ENCODE measurements around the gene KIRREL3. TPM values are rescaled to one million over a fixed set of nuclear protein-coding genes. Genes with fewer than 3 reads are reported as not detected.

KIRREL3 gene
- total and polyA plus RNA-seq, 2 of the 4 experiments (the other 2 are of a cell fraction) = 10.9 to 15.9 TPM

- no peak for TF ChIP-seq SMC3 (IDR thresholded peaks at IDR 0.05; ENCODE audit: low read depth, low read length)
- TF ChIP-seq RFX5 (IDR thresholded peaks at IDR 0.05; ENCODE audit: low read depth, low read length) = no peak
- TF ChIP-seq RCOR1 (IDR thresholded peaks at IDR 0.05; ENCODE audit: insufficient replicate concordance, low read length) = no peak
- no peak for TF ChIP-seq CHD1 (IDR thresholded peaks at IDR 0.05; ENCODE audit: low read depth, low read length)
- no peak for TF ChIP-seq BHLHE40 (IDR thresholded peaks at IDR 0.05; ENCODE audit: low read depth, low read length)
- no peak for TF ChIP-seq ELK1 (IDR thresholded peaks at IDR 0.05; ENCODE audit: borderline replicate concordance, low read depth, low read length)
- ATAC-seq (ENCODE audit: low read depth) (no peak), DNase-seq (no peak)
- intact Hi-C loops (cut with micrococcal nuclease) (no loop called here), in situ Hi-C loops (cut with MboI; ENCODE audit: low sequenced_read_pairs) (no loop called here), dilution Hi-C loops (cut with HindIII; ENCODE audit: low sequenced_read_pairs, unreplicated experiment) (no loop called here)
- Histone ChIP-seq H4K8ac (ENCODE audit: low read depth in 2 of 2, low read length in 2 of 2) (no peak overlapping the region), H3K14ac (replicated peaks; ENCODE audit: low read depth, low read length) (no peak overlapping the region), H3K79me1 (ENCODE audit: low read depth in 1 of 2, low read length in 2 of 2) (peaks cover 4 to 11% of the 10 kb centered on the region in 2 experiments; a peak in 1 of 4 replicates), H3K27me3 (ENCODE audit: control insufficient read depth, insufficient read depth, low read length) (no peaks in the 10 kb centered on the region), H2AK5ac (ENCODE audit: low read depth, low read length) (no peak overlapping the region), H2AFZ (replicated peaks; ENCODE audit: low read length, poor library complexity) (no peak overlapping the region), H3K36me3 (ENCODE audit: control insufficient read depth, insufficient read depth, low read length) (no peaks in the 10 kb centered on the region), H2BK20ac (ENCODE audit: low read depth, low read length) (no peak overlapping the region), H2BK120ac (ENCODE audit: low read depth, low read length) (no peak overlapping the region), H3K4me1 (ENCODE audit: control insufficient read depth, insufficient read depth, low read length) (peaks cover 11% of the 10 kb centered on the region), H3K4ac (ENCODE audit: low read depth, low read length) (no peak overlapping the region), H4K91ac (ENCODE audit: insufficient read depth, low read depth, low read length) (no peak overlapping the region), H2AK9ac (replicated peaks; ENCODE audit: low read depth, low read length, poor library complexity) (no peak overlapping the region), H4K20me1 (ENCODE audit: insufficient read depth, low read length) (no peaks in the 10 kb centered on the region), H3K4me3 (ENCODE audit: insufficient read depth, low read depth, low read length) (no peak overlapping the region), H3K56ac (ENCODE audit: extremely low read depth, insufficient read depth, low read length) (no peak overlapping the region), H2BK5ac (ENCODE audit: low read depth, low read length, poor library complexity, severe bottlenecking) (no peak overlapping the region), H3K18ac (ENCODE audit: low read depth, low read length) (no peak overlapping the region), H3K9me1 (ENCODE audit: insufficient read depth, low read length) (no peaks in the 10 kb centered on the region), H3K27ac (ENCODE audit: insufficient read depth, low read length) (no peak overlapping the region), H2BK15ac (ENCODE audit: low read depth, low read length) (no peak overlapping the region), H3K9ac (ENCODE audit: low read depth, low read length) (no peak overlapping the region), H4K5ac (ENCODE audit: low read depth, low read length) (no peak overlapping the region), H3K9me3 (ENCODE audit: control insufficient read depth, insufficient read depth, low read length) (no peaks in the 10 kb centered on the region), H3K23ac (ENCODE audit: low read depth, low read length) (no peak overlapping the region), H3K4me2 (ENCODE audit: low read depth, low read length) (no peak overlapping the region)
- ChIA-PET CTCF (interaction anchor here (0.7 kb wide), 2 partner anchors 231 to 235 kb away, joined by 4 read pairs; no protein-coding TSS in a partner anchor), POLR2A (ENCODE audit: unreplicated experiment) (no interaction called here)
- no TSS peak for BruUV-seq (replicated peaks)
- no CpG with 5 or more reads among the region's 7 CpGs for WGBS, 2 experiments (ENCODE audit: extremely low coverage in 2 of 2, insufficient read length in 1 of 2)
These were observed 245.8 kb downstream of the KIRREL3 start for GRCh38 chr11:126754591-126755426.

Measured in IMR-90 (cell line).